Fibroblast of skin of left biceps (primary cell): ENCODE data around the gene POLR2E.
A peak's percentile ranks its signal among the peaks of the same experiment; 100 is the strongest.

Experiments
- DNase-seq, 2 experiments: peaks; one replicate each; pipeline ENCODE4 v3.0.0-alpha.2; 2013; ENCODE audit warnings: low read depth in 2 of 2

POLR2E gene

GRCh38 chr19:1049800-1050199 lies 45.4 kb downstream of the POLR2E start:
- no peak for DNase-seq

- DNase-seq = no peak
These were observed 46.1 kb downstream of the POLR2E start for GRCh38 chr19:1049106-1049505.

DNA sequence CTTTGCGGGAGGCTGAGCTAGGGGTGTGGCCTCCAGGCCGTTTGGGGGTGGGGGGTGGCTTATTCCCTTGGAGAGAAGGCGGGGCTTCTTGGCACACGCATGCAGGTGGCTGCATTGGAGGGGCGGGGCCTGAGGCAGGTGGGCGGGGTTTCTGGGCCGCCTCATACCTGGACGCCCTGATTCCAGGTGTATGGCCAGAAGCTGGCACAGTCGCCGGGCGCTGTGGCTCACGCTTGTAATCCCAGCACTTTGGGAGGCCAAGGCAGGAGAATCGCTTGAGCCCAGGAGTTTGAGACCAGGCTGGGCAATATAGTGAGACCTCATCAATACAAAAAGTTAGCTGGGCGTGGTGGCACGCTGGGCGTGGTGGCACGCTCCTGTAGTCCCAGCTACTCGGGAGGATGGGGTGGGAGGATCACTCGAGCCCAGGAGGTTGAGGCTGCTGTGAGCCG lies 47.5 kb downstream of the POLR2E start:
- DNase-seq = no peak

- no peak for DNase-seq
These were observed 48.1 kb downstream of the POLR2E start for GRCh38 chr19:1046836-1047695.

GRCh38 chr19:1046117-1046626 lies 49.0 kb downstream of the POLR2E start:
- DNase-seq = no peak

- no peak for DNase-seq
These were observed 50.0 kb downstream of the POLR2E start for GRCh38 chr19:1045247-1045603.

DNA sequence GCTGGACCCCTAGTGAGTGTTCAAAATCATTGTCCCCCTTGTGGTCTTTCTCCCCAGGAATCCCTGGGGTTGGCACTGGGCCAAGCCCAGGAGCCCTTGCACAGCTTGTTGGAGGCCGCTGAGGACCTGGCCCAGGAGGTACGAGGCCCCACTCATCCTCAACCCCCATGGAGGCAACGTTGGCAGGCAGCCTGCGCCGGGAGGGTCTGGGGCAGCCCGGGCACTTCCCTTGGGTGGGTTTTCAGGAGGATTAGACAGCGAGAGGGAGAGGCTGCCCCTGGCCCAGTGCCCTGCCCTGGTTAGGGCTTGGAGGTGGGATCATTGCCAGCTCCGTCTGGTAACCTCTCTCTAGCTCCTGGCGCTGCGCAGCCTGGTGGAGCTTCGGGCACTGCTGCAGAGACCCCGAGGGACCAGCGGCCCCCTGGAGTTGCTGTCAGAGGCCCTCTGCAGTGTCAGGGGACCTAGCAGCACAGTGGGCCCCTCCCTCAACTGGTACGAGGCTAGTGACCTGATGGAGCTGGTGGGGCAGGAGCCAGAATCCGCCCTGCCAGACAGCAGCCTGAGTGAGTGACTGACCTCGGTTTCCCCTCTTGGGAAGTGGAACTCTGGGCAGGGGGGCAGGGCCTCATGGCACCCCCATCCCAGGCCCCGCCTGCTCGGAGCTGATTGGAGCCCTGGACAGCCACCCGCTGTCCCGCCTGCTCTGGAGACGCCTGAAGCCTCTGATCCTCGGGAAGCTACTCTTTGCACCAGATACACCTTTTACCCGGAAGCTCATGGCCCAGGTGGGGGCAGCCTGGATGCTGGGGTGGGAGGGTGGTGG lies 52.3 kb downstream of the POLR2E start:
- no peak for DNase-seq

GRCh38 chr19:1041835-1042685 lies 53.1 kb downstream of the POLR2E start:
- no peak for DNase-seq

- DNase-seq = no peak
These were observed 53.8 kb downstream of the POLR2E start for GRCh38 chr19:1041272-1041834.

DNA sequence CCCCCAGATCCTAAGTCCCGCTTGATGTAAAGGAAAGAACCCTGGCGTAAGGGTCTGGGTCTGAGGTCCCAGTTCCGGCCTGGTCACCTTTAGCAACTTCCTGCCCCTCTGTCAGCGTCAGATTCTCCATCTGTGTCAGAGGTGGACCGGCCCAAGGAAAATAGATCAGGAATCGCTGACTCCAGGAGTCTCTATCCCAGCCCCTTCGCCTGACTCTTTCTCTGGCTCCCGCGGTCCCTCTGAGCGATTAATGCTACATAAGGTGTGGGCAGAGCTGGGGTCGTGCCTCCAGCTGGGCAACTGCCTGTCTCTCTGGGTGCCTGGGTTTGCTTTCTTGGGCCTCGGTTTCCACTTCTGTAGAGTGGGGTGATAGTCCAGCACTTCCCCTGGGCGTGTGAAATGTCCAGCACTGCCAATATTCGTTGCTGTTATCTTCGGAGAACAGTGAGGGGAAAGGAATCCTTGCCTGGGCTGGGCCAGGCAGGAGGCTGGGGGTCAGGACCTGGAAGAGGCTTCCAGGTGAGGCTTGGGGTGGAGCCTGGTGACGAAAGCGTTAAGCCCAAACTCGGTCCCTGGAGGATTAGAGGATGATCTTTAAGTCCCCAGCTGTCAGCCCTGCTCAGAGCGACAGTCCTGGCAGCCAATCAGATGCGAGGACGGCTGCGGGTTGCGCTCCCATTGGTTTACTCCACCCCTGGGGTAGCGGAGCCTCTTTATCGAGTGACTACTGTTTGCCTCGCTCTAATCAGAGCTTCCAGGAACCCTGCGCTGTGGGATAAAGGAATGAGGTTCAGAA lies 54.5 kb downstream of the POLR2E start:
- peak; percentile 85 to 86 for DNase-seq

GRCh38 chr19:1039646-1040475 lies 55.3 kb downstream of the POLR2E start, which contains the start of gene ABCA7:
Gene ABCA7 (plus strand): TSS chr19:1040107. CDS start chr19:1041362, 1,255 bp downstream.
- peak; percentile 92 to 94 for DNase-seq

GRCh38 chr19:1038978-1039645 lies 56.1 kb downstream of the POLR2E start:
- no peak for DNase-seq

GRCh38 chr19:1037621-1038064 lies 57.5 kb downstream of the POLR2E start:
- no peak for DNase-seq
